OCI-LY7 (cell line): Measurements from ENCODE around the gene CRAMP1.

Experiments used
- EZH2phosphoT487 ChIP-seq: fragments of 200-600 bp; sonication (generic); IDR thresholded peaks from 2 replicates; pipeline ENCODE4 v1.6.1; 2018; ENCODE audit warnings: low read depth, borderline replicate concordance, mild to moderate bottlenecking, mixed run types, antibody characterized with exemption, low read length, moderate library complexity, mixed read lengths
- TF ChIP-seq, protein P1 (sequence below): fragments of 200-600 bp; sonication (generic); conservative IDR thresholded peaks from 2 replicates; pipeline ENCODE4 v1.5.1; 2014; ENCODE audit warnings: mild to moderate bottlenecking, antibody characterized with exemption, low read length, moderate library complexity, mixed read lengths

DNA sequence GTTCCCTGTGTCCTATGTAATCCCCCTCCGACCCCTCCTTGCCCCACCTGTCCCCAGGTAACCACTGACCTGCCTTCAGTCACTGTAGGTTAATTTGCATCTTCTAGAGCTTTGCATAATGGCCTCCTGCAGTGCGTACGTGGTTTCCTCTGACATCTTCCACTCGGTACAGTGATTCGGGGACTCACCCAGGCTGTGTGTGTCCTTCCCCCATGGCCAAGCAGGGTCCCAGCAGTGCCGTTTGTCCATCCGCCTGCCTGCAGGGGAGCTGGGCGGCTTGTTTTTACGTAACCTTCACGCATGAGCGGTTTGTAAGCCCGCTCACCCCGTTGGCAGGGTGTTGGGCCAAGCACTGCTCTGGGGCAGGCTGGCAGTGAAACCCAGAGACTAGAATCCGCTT lies 101.8 kb downstream of the CRAMP1 start:
- TF ChIP-seq, protein P1, sequence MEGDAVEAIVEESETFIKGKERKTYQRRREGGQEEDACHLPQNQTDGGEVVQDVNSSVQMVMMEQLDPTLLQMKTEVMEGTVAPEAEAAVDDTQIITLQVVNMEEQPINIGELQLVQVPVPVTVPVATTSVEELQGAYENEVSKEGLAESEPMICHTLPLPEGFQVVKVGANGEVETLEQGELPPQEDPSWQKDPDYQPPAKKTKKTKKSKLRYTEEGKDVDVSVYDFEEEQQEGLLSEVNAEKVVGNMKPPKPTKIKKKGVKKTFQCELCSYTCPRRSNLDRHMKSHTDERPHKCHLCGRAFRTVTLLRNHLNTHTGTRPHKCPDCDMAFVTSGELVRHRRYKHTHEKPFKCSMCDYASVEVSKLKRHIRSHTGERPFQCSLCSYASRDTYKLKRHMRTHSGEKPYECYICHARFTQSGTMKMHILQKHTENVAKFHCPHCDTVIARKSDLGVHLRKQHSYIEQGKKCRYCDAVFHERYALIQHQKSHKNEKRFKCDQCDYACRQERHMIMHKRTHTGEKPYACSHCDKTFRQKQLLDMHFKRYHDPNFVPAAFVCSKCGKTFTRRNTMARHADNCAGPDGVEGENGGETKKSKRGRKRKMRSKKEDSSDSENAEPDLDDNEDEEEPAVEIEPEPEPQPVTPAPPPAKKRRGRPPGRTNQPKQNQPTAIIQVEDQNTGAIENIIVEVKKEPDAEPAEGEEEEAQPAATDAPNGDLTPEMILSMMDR, result no peak
- TF ChIP-seq EZH2phosphoT487, result no peak
